HEK293 (cell line): Measurements from ENCODE around the gene DGKH.
A peak's percentile ranks its signal among the peaks of the same experiment; 100 is the strongest.

Experiments used
- GLIS1 ChIP-seq: fragments of 450-650 bp; formaldehyde crosslinking; IDR thresholded peaks from 2 replicates; pipeline ENCODE4 v1.5.1; 2016; ENCODE audit warnings: missing biosample characterization, missing genetic modification characterization
- GLIS2 ChIP-seq: fragments of 450-650 bp; formaldehyde crosslinking; IDR thresholded peaks from 2 replicates; pipeline ENCODE4 v1.5.1; 2016; ENCODE audit warnings: missing biosample characterization, missing genetic modification characterization
- HOXC10 ChIP-seq: sonication (generic); formaldehyde crosslinking; IDR thresholded peaks from 2 replicates; pipeline ENCODE4 v1.8.1; 2023; ENCODE audit warnings: mild to moderate bottlenecking, missing genetic modification reagents
- MYNN ChIP-seq: fragments of 450-650 bp; formaldehyde crosslinking; IDR thresholded peaks from 2 replicates; pipeline ENCODE4 v1.5.1; 2016; ENCODE audit warnings: missing biosample characterization, missing genetic modification characterization, borderline replicate concordance
- YY1 ChIP-seq: fragments of 450-650 bp; formaldehyde crosslinking; IDR thresholded peaks from 2 replicates; pipeline ENCODE4 v1.5.1; 2018; ENCODE audit warnings: missing biosample characterization, missing genetic modification characterization
- YY2 ChIP-seq: fragments of 450-650 bp; formaldehyde crosslinking; IDR thresholded peaks from 2 replicates; pipeline ENCODE4 v1.5.1; 2016; ENCODE audit warnings: missing biosample characterization, missing genetic modification characterization
- ZBTB17 ChIP-seq: fragments of 450-650 bp; formaldehyde crosslinking; IDR thresholded peaks from 2 replicates; pipeline ENCODE4 v1.5.1; 2016; ENCODE audit warnings: missing biosample characterization, missing genetic modification characterization
- ZBTB20 ChIP-seq: fragments of 450-650 bp; formaldehyde crosslinking; IDR thresholded peaks from 2 replicates; pipeline ENCODE4 v1.5.1; 2016; ENCODE audit warnings: missing biosample characterization, missing genetic modification characterization
- ZBTB7A ChIP-seq: fragments of 450-650 bp; formaldehyde crosslinking; IDR thresholded peaks from 2 replicates; pipeline ENCODE4 v1.5.1; 2016; ENCODE audit warnings: low read depth, missing biosample characterization, missing genetic modification characterization
- ZFP69B ChIP-seq: fragments of 450-650 bp; formaldehyde crosslinking; IDR thresholded peaks from 2 replicates; pipeline ENCODE4 v1.5.1; 2016; ENCODE audit warnings: missing biosample characterization, missing genetic modification characterization
- ZIC2 ChIP-seq: fragments of 450-650 bp; formaldehyde crosslinking; IDR thresholded peaks from 2 replicates; pipeline ENCODE4 v1.5.1; 2016; ENCODE audit warnings: missing biosample characterization, missing genetic modification characterization
- ZNF114 ChIP-seq: fragments of 450-650 bp; formaldehyde crosslinking; IDR thresholded peaks from 2 replicates; pipeline ENCODE4 v1.5.0; 2017; ENCODE audit warnings: missing biosample characterization, missing genetic modification characterization
- ZNF121 ChIP-seq: fragments of 450-650 bp; formaldehyde crosslinking; IDR thresholded peaks from 2 replicates; pipeline ENCODE4 v1.5.1; 2016; ENCODE audit warnings: missing biosample characterization, missing genetic modification characterization
- ZNF133 ChIP-seq: fragments of 450-650 bp; formaldehyde crosslinking; IDR thresholded peaks from 2 replicates; pipeline ENCODE4 v1.5.1; 2016; ENCODE audit warnings: missing biosample characterization, missing genetic modification characterization
- ZNF174 ChIP-seq: fragments of 450-650 bp; formaldehyde crosslinking; IDR thresholded peaks from 2 replicates; pipeline ENCODE4 v1.5.0; 2017; ENCODE audit warnings: missing biosample characterization, mild to moderate bottlenecking, missing genetic modification characterization
- ZNF2 ChIP-seq: fragments of 450-650 bp; formaldehyde crosslinking; IDR thresholded peaks from 2 replicates; pipeline ENCODE4 v1.5.1; 2016; ENCODE audit warnings: missing biosample characterization, missing genetic modification characterization
- ZNF202 ChIP-seq: fragments of 450-650 bp; formaldehyde crosslinking; IDR thresholded peaks from 2 replicates; pipeline ENCODE4 v1.5.1; 2016; ENCODE audit warnings: missing biosample characterization, missing genetic modification characterization, borderline replicate concordance
- ZNF24 ChIP-seq: fragments of 450-650 bp; formaldehyde crosslinking; IDR thresholded peaks from 2 replicates; pipeline ENCODE4 v1.5.1; 2016; ENCODE audit warnings: missing biosample characterization, missing genetic modification characterization
- ZNF324 ChIP-seq: fragments of 450-650 bp; formaldehyde crosslinking; IDR thresholded peaks from 2 replicates; pipeline ENCODE4 v1.5.1; 2016; ENCODE audit warnings: missing biosample characterization, missing genetic modification characterization
- ZNF335 ChIP-seq: fragments of 450-650 bp; formaldehyde crosslinking; conservative IDR thresholded peaks from 2 replicates; pipeline ENCODE4 v1.5.1; 2016; ENCODE audit warnings: missing biosample characterization, missing genetic modification characterization
- ZNF354C ChIP-seq: fragments of 450-650 bp; formaldehyde crosslinking; IDR thresholded peaks from 2 replicates; pipeline ENCODE4 v1.5.1; 2016; ENCODE audit warnings: missing biosample characterization, missing genetic modification characterization, low read depth, borderline replicate concordance
- ZNF37A ChIP-seq: fragments of 450-650 bp; IDR thresholded peaks from 2 replicates; pipeline ENCODE4 v1.5.1; 2018; ENCODE audit warnings: missing biosample characterization, missing genetic modification characterization
- ZNF423 ChIP-seq: fragments of 450-650 bp; formaldehyde crosslinking; IDR thresholded peaks from 2 replicates; pipeline ENCODE4 v1.5.1; 2016; ENCODE audit warnings: missing biosample characterization, missing genetic modification characterization
- ZNF585B ChIP-seq: fragments of 450-650 bp; formaldehyde crosslinking; IDR thresholded peaks from 2 replicates; pipeline ENCODE4 v1.5.1; 2016; ENCODE audit warnings: missing biosample characterization, missing genetic modification characterization
- ZNF610 ChIP-seq: fragments of 450-650 bp; formaldehyde crosslinking; IDR thresholded peaks from 2 replicates; pipeline ENCODE4 v1.5.1; 2016; ENCODE audit warnings: missing biosample characterization, missing genetic modification characterization, borderline replicate concordance
- ZNF629 ChIP-seq: fragments of 450-650 bp; formaldehyde crosslinking; IDR thresholded peaks from 2 replicates; pipeline ENCODE4 v1.5.1; 2017; ENCODE audit warnings: missing biosample characterization, missing genetic modification characterization
- ZNF747 ChIP-seq: fragments of 450-650 bp; formaldehyde crosslinking; IDR thresholded peaks from 2 replicates; pipeline ENCODE4 v1.5.1; 2016; ENCODE audit warnings: missing biosample characterization, missing genetic modification characterization
- ZNF76 ChIP-seq: fragments of 450-650 bp; formaldehyde crosslinking; IDR thresholded peaks from 2 replicates; pipeline ENCODE4; 2016; ENCODE audit warnings: low read depth, missing biosample characterization, missing genetic modification characterization, borderline replicate concordance
- TF ChIP-seq, protein P1 (sequence below): fragments of 450-650 bp; formaldehyde crosslinking; optimal IDR thresholded peaks from 2 replicates; pipeline ENCODE3; 2016; ENCODE audit warnings: missing biosample characterization, mild to moderate bottlenecking, missing genetic modification characterization
- TF ChIP-seq, protein P2 (sequence below): fragments of 450-650 bp; formaldehyde crosslinking; IDR thresholded peaks from 2 replicates; pipeline ENCODE4 v1.5.1; 2016; ENCODE audit warnings: missing biosample characterization, missing genetic modification characterization
- TF ChIP-seq, protein P3 (sequence below): fragments of 450-650 bp; formaldehyde crosslinking; IDR thresholded peaks from 2 replicates; pipeline ENCODE4 v1.5.1; 2016; ENCODE audit warnings: missing biosample characterization, missing genetic modification characterization
- TF ChIP-seq, protein P4 (sequence below): fragments of 450-650 bp; formaldehyde crosslinking; IDR thresholded peaks from 2 replicates; pipeline ENCODE4 v1.5.1; 2016; ENCODE audit warnings: missing biosample characterization, missing genetic modification characterization
- TF ChIP-seq, protein P5 (sequence below): fragments of 450-650 bp; IDR thresholded peaks from 2 replicates; pipeline ENCODE4 v1.5.1; 2018; ENCODE audit warnings: missing biosample characterization, missing genetic modification characterization

The DGKH gene

DNA sequence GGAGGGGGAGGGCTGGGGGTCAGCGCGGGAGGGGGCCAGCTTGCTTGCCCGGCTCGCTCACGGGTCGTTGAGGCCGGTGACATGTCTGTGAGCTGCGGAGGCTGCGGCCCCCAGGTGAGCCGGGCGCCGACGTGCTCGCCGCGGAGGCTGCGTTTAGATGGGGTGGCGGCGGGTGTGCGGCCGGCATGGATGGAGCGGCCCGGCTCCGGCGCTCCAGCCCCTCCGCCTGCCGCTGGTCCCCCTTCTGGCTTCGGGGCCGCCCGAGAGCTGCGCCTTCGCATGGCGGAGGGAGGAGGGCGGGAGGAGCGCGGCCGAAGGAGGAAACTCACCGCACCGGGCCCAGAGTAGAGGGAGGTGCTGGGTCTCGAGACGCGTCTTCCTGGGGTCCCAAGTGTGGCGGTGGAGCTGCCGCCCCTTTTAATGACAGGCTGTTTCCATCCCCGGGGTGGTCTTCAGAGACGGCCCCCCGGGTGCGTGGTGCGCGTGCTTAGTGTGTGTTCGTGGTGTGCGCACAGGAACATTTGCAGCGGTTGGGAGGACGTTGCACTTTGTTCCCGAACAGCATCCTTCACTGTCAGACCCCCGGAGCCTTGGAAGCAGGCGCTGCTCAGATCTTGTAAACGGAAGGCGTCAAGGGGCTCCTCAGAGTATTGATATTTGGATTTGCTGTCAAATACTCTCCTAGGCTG lies 223.8 kb downstream of the DGKH start, which contains the start of gene AKAP11 (continued):
- TF ChIP-seq ZNF354C (tag by site-specific recombination) (no peak), ZNF24 (tag by site-specific recombination) (peak; percentile 49; the same call in 1 of the 2 replicates), ZBTB7A (tag by site-specific recombination) (peak; percentile 67; the same call in 1 of the 2 replicates), ZNF76 (tag by site-specific recombination) (peak; percentile 49; the same call in 1 of the 2 replicates), YY2 (tag by site-specific recombination) (no peak), ZNF121 (tag by site-specific recombination) (0 out of 2 replicates have a peak, but pooled peaks have one; percentile 32), ZNF202 (tag by site-specific recombination) (peak; percentile 79; the same call in 1 of the 2 replicates), ZNF133 (no peak), ZIC2 (tag by site-specific recombination) (peak; percentile 73; the same call in 1 of the 2 replicates), ZNF114 (tag by site-specific recombination) (no peak), ZNF629 (peak; percentile 60), MYNN (0 out of 2 replicates have a peak, but pooled peaks have one; percentile 15), ZNF2 (tag by site-specific recombination) (peak; percentile 80), YY1 (peak; percentile 88), ZNF423 (tag by site-specific recombination) (no peak), ZNF747 (tag by site-specific recombination) (no peak), ZNF174 (tag by site-specific recombination) (no peak), ZBTB17 (tag by site-specific recombination) (peak; percentile 63), ZNF37A (tag by site-specific recombination) (no peak), ZBTB20 (tag by site-specific recombination) (peak; percentile 30; the same call in 1 of the 2 replicates), ZNF610 (tag by site-specific recombination) (peak; percentile 78; the same call in 1 of the 2 replicates), ZNF585B (no peak), ZNF324 (tag by site-specific recombination) (0 out of 2 replicates have a peak, but pooled peaks have one; percentile 21), ZNF335 (tag by site-specific recombination) (peak; percentile 46), GLIS1 (tag by site-specific recombination) (peak; percentile 92), ZFP69B (tag by site-specific recombination) (peak; percentile 80), GLIS2 (tag by site-specific recombination) (peak; percentile 96), HOXC10 (CRISPR knock-in tag) (no peak)
- TF ChIP-seq, protein P1, sequence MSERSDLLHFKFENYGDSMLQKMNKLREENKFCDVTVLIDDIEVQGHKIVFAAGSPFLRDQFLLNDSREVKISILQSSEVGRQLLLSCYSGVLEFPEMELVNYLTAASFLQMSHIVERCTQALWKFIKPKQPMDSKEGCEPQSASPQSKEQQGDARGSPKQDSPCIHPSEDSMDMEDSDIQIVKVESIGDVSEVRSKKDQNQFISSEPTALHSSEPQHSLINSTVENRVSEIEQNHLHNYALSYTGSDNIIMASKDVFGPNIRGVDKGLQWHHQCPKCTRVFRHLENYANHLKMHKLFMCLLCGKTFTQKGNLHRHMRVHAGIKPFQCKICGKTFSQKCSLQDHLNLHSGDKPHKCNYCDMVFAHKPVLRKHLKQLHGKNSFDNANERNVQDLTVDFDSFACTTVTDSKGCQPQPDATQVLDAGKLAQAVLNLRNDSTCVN (tag by site-specific recombination), result peak; percentile 93
- TF ChIP-seq, protein P2, sequence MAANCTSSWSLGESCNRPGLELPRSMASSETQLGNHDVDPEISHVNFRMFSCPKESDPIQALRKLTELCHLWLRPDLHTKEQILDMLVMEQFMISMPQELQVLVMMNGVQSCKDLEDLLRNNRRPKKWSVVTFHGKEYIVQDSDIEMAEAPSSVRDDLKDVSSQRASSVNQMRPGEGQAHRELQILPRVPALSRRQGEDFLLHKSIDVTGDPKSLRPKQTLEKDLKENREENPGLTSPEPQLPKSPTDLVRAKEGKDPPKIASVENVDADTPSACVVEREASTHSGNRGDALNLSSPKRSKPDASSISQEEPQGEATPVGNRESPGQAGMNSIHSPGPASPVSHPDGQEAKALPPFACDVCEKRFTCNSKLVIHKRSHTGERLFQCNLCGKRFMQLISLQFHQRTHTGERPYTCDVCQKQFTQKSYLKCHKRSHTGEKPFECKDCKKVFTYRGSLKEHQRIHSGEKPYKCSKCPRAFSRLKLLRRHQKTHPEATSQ (tag by site-specific recombination), result peak; percentile 82
- TF ChIP-seq, protein P3, sequence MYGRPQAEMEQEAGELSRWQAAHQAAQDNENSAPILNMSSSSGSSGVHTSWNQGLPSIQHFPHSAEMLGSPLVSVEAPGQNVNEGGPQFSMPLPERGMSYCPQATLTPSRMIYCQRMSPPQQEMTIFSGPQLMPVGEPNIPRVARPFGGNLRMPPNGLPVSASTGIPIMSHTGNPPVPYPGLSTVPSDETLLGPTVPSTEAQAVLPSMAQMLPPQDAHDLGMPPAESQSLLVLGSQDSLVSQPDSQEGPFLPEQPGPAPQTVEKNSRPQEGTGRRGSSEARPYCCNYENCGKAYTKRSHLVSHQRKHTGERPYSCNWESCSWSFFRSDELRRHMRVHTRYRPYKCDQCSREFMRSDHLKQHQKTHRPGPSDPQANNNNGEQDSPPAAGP, result peak; percentile 82; the same call in 1 of the 2 replicates
- TF ChIP-seq, protein P4, sequence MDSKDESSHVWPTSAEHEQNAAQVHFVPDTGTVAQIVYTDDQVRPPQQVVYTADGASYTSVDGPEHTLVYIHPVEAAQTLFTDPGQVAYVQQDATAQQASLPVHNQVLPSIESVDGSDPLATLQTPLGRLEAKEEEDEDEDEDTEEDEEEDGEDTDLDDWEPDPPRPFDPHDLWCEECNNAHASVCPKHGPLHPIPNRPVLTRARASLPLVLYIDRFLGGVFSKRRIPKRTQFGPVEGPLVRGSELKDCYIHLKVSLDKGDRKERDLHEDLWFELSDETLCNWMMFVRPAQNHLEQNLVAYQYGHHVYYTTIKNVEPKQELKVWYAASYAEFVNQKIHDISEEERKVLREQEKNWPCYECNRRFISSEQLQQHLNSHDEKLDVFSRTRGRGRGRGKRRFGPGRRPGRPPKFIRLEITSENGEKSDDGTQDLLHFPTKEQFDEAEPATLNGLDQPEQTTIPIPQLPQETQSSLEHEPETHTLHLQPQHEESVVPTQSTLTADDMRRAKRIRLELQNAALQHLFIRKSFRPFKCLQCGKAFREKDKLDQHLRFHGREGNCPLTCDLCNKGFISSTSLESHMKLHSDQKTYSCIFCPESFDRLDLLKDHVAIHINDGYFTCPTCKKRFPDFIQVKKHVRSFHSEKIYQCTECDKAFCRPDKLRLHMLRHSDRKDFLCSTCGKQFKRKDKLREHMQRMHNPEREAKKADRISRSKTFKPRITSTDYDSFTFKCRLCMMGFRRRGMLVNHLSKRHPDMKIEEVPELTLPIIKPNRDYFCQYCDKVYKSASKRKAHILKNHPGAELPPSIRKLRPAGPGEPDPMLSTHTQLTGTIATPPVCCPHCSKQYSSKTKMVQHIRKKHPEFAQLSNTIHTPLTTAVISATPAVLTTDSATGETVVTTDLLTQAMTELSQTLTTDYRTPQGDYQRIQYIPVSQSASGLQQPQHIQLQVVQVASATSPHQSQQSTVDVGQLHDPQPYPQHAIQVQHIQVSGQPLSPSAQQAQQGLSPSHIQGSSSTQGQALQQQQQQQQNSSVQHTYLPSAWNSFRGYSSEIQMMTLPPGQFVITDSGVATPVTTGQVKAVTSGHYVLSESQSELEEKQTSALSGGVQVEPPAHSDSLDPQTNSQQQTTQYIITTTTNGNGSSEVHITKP (tag by site-specific recombination), result peak; percentile 11; the same call in 1 of the 2 replicates
- TF ChIP-seq, protein P5, sequence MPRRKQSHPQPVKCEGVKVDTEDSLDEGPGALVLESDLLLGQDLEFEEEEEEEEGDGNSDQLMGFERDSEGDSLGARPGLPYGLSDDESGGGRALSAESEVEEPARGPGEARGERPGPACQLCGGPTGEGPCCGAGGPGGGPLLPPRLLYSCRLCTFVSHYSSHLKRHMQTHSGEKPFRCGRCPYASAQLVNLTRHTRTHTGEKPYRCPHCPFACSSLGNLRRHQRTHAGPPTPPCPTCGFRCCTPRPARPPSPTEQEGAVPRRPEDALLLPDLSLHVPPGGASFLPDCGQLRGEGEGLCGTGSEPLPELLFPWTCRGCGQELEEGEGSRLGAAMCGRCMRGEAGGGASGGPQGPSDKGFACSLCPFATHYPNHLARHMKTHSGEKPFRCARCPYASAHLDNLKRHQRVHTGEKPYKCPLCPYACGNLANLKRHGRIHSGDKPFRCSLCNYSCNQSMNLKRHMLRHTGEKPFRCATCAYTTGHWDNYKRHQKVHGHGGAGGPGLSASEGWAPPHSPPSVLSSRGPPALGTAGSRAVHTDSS (tag by site-specific recombination), result no peak
